ENCODE measurements around the gene MRPS16. TPM values are rescaled to one million over a fixed set of nuclear protein-coding genes. Genes with fewer than 3 reads are reported as not detected.

MRPS16 gene
- polyA plus RNA-seq, 1 donor from 2014 or later = 80.6 TPM

- Histone ChIP-seq H3K4me3 (ENCODE audit: low read length) (no peak overlapping the region), H3K27ac (ENCODE audit: low read length) (no peak overlapping the region), H2AFZ (ENCODE audit: low read depth, low read length) (no peak overlapping the region), H3F3A (ENCODE audit: insufficient read depth, low read length, poor library complexity, severe bottlenecking) (no peaks in the 10 kb centered on the region), H4K20me1 (ENCODE audit: insufficient read depth) (no peaks in the 10 kb centered on the region), H3K9me3 (ENCODE audit: low read length) (no peaks in the 10 kb centered on the region), H3K9me2 (ENCODE audit: insufficient read depth, low read length) (no peaks in the 10 kb centered on the region), H3K36me3 (ENCODE audit: insufficient read depth, low read length) (no peaks in the 10 kb centered on the region), H3K9ac (ENCODE audit: low read length) (no peak overlapping the region), H3K4me2 (ENCODE audit: low read length) (no peak overlapping the region), H3K27me3 (ENCODE audit: insufficient read depth, low read depth, low read length) (no peaks in the 10 kb centered on the region), H3K79me2 (replicated peaks; ENCODE audit: insufficient read depth, low read length) (no peaks in the 10 kb centered on the region)
- TF ChIP-seq, protein P1, sequence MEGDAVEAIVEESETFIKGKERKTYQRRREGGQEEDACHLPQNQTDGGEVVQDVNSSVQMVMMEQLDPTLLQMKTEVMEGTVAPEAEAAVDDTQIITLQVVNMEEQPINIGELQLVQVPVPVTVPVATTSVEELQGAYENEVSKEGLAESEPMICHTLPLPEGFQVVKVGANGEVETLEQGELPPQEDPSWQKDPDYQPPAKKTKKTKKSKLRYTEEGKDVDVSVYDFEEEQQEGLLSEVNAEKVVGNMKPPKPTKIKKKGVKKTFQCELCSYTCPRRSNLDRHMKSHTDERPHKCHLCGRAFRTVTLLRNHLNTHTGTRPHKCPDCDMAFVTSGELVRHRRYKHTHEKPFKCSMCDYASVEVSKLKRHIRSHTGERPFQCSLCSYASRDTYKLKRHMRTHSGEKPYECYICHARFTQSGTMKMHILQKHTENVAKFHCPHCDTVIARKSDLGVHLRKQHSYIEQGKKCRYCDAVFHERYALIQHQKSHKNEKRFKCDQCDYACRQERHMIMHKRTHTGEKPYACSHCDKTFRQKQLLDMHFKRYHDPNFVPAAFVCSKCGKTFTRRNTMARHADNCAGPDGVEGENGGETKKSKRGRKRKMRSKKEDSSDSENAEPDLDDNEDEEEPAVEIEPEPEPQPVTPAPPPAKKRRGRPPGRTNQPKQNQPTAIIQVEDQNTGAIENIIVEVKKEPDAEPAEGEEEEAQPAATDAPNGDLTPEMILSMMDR (IDR thresholded peaks at IDR 0.05; ENCODE audit: poor library complexity, severe bottlenecking) = no peak
- no peak for TF ChIP-seq TAF1 (IDR thresholded peaks at IDR 0.05; ENCODE audit: low read depth)
These were observed 41.9 kb downstream of the MRPS16 start for GRCh38 chr10:73210395-73211105.

DNA sequence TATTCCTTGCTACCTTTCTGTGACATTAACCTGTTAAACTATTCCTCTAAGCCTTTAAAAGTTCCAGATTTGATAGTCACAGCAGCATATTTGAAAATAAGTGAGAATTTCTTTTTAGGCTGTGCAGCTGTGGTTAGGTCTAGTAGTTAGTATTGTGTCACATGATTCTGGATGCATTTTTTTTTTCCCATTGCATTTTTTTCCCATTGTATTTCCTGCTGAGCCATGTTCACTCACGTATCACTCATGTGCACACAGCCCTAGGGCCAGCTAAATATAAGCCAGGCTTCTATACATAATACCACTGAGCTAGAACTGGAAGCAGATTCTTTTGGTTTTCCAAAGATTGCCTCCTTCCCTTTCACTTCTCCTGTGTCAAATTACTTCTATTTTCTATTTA lies 42.7 kb downstream of the MRPS16 start:
- TF ChIP-seq EZH2 (IDR thresholded peaks at IDR 0.05; ENCODE audit: borderline replicate concordance, insufficient read depth, low read length, poor library complexity, severe bottlenecking) (no peak), POLR2AphosphoS5 (IDR thresholded peaks at IDR 0.05) (no peak), TAF1 (IDR thresholded peaks at IDR 0.05; ENCODE audit: low read depth) (no peak), MXI1 (conservative IDR thresholded peaks at IDR 0.05; ENCODE audit: poor library complexity, severe bottlenecking) (no peak), EP300 (conservative IDR thresholded peaks at IDR 0.05; ENCODE audit: poor library complexity, severe bottlenecking) (no peak), RAD21 (conservative IDR thresholded peaks at IDR 0.05) (no peak), SMC3 (conservative IDR thresholded peaks at IDR 0.05; ENCODE audit: poor library complexity) (no peak)
- TF ChIP-seq, protein P2, sequence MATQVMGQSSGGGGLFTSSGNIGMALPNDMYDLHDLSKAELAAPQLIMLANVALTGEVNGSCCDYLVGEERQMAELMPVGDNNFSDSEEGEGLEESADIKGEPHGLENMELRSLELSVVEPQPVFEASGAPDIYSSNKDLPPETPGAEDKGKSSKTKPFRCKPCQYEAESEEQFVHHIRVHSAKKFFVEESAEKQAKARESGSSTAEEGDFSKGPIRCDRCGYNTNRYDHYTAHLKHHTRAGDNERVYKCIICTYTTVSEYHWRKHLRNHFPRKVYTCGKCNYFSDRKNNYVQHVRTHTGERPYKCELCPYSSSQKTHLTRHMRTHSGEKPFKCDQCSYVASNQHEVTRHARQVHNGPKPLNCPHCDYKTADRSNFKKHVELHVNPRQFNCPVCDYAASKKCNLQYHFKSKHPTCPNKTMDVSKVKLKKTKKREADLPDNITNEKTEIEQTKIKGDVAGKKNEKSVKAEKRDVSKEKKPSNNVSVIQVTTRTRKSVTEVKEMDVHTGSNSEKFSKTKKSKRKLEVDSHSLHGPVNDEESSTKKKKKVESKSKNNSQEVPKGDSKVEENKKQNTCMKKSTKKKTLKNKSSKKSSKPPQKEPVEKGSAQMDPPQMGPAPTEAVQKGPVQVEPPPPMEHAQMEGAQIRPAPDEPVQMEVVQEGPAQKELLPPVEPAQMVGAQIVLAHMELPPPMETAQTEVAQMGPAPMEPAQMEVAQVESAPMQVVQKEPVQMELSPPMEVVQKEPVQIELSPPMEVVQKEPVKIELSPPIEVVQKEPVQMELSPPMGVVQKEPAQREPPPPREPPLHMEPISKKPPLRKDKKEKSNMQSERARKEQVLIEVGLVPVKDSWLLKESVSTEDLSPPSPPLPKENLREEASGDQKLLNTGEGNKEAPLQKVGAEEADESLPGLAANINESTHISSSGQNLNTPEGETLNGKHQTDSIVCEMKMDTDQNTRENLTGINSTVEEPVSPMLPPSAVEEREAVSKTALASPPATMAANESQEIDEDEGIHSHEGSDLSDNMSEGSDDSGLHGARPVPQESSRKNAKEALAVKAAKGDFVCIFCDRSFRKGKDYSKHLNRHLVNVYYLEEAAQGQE (IDR thresholded peaks at IDR 0.05; ENCODE audit: borderline replicate concordance) = no peak
- TF ChIP-seq, protein P1 (IDR thresholded peaks at IDR 0.05; ENCODE audit: poor library complexity, severe bottlenecking) = no peak
- H2AFZ ChIP-seq (ENCODE audit: low read depth, low read length) = no peak overlapping the region
- H3K9me2 ChIP-seq (ENCODE audit: insufficient read depth, low read length) = no peaks in the 10 kb centered on the region
- H3F3A ChIP-seq (ENCODE audit: insufficient read depth, low read length, poor library complexity, severe bottlenecking) = no peaks in the 10 kb centered on the region
- H4K20me1 ChIP-seq (ENCODE audit: insufficient read depth) = no peaks in the 10 kb centered on the region
- no peaks in the 10 kb centered on the region for H3K9me3 ChIP-seq (ENCODE audit: low read length)
- H3K4me2 ChIP-seq (ENCODE audit: low read length) = no peak overlapping the region
- no peak overlapping the region for H3K4me3 ChIP-seq (ENCODE audit: low read length)
- no peaks in the 10 kb centered on the region for H3K36me3 ChIP-seq (ENCODE audit: insufficient read depth, low read length)
- H3K9ac ChIP-seq (ENCODE audit: low read length) = no peak overlapping the region
- no peaks in the 10 kb centered on the region for H3K79me2 ChIP-seq (replicated peaks; ENCODE audit: insufficient read depth, low read length)
- H3K27me3 ChIP-seq (ENCODE audit: insufficient read depth, low read depth, low read length) = no peaks in the 10 kb centered on the region
- no peak overlapping the region for H3K27ac ChIP-seq (ENCODE audit: low read length)
